K562 (cell line): ENCODE data around the gene GATAD2B. TPM values are rescaled to one million over a fixed set of nuclear protein-coding genes. Genes with fewer than 3 reads are reported as not detected.
A peak's percentile ranks its signal among the peaks of the same experiment; 100 is the strongest.

Source experiments
- ATAC-seq: fragments of 200-7000 bp; cut with Tn5 transposase; 3 replicates; pipeline ENCODE4 v1.9.1; 2020; ENCODE audit warnings: moderate library complexity
- BruUV-seq: library from RNA; stranded (reverse); fragments of 400-500 nt; replicated peaks from 2 replicates; lab custom pipeline; 2021; lab: Mats Ljungman, UMichigan
- CTCF ChIA-PET: fragments of 300-600 bp; formaldehyde crosslinking; extraction: SDS; loops from one replicate; lab custom pipeline; 2021; ENCODE audit warnings: low intra/inter-chr PET ratio; lab: Yijun Ruan, JAX
- POLR2A ChIA-PET: fragments of 300-600, 350-650 bp; sonication (Branson Sonifier 250); formaldehyde crosslinking; extraction: SDS; loops from one replicate; lab custom pipeline; 2021; ENCODE audit warnings: antibody characterized with exemption, inconsistent platforms; lab: Yijun Ruan, JAX
- DNase-seq, 4 experiments: peaks; one replicate each; pipeline versions ENCODE4 v3.0.0 to v3.0.0-alpha.2; 2011 to 2018; ENCODE audit warnings: low spot score in 3 of 4, mixed read lengths in 3 of 4; ENCODE audit errors: extremely low read depth in 1 of 4
- FAIRE-seq: peaks from 2 replicates; lab custom pipeline; 2011; peaks lifted over from hg19 to GRCh38; lab: Jason Lieb, UNC
- H2AFZ ChIP-seq: 2 replicates; pipeline ENCODE4 v1.6.0; 2011; ENCODE audit warnings: low read depth, low read length, control low read depth, inconsistent platforms
- H3K27ac ChIP-seq: fragments of 200-600 bp; 3 replicates; pipeline ENCODE4 v1.8.0; 2011; ENCODE audit warnings: low read depth, mild to moderate bottlenecking, control low read depth, inconsistent platforms, low read length, moderate library complexity, mixed read lengths; ENCODE audit errors: extremely low read depth
- H3K27me3 ChIP-seq, 2 experiments: fragments of 300-600 bp in 1 of 2; 2 replicates in 1 of 2; 3 replicates in 1 of 2; pipeline versions ENCODE4 v1.6.0 to v1.8.0; 2011; ENCODE audit warnings: inconsistent platforms in 2 of 2, low read length in 2 of 2, mild to moderate bottlenecking in 1 of 2, mixed read lengths in 1 of 2, moderate library complexity in 1 of 2; ENCODE audit not compliant: control insufficient read depth in 2 of 2, insufficient read depth in 2 of 2
- H3K36me3 ChIP-seq: fragments of 300-600 bp; 3 replicates; pipeline ENCODE4 v1.8.0; 2011; ENCODE audit warnings: mild to moderate bottlenecking, low read length, inconsistent platforms; ENCODE audit not compliant: control insufficient read depth, insufficient read depth
- H3K4me1 ChIP-seq, 2 experiments: fragments of 200-600 bp in 1 of 2; replicated peaks in 1 of 2; 2 replicates in 1 of 2; 3 replicates in 1 of 2; pipeline versions ENCODE4 v1.5.1 to v1.8.0; 2011; ENCODE audit warnings: inconsistent platforms in 2 of 2, low read length in 2 of 2, mild to moderate bottlenecking in 1 of 2, mixed read lengths in 1 of 2, moderate library complexity in 1 of 2; ENCODE audit not compliant: control insufficient read depth in 2 of 2, insufficient read depth in 2 of 2
- H3K4me2 ChIP-seq: 2 replicates; pipeline ENCODE4 v1.6.1; 2011; ENCODE audit warnings: low read length, control low read depth, inconsistent platforms, mixed read lengths; ENCODE audit not compliant: insufficient read depth
- H3K4me3 ChIP-seq: fragments of 200-600 bp; sonication (generic), shearing (Covaris generic); 2 replicates; pipeline ENCODE4 v1.5.1; 2016; ENCODE audit warnings: control low read depth, inconsistent platforms
- H3K79me2 ChIP-seq: fragments of 200-600 bp; 3 replicates; pipeline ENCODE4 v1.8.0; 2011; ENCODE audit warnings: low read length, inconsistent platforms; ENCODE audit not compliant: control insufficient read depth, insufficient read depth
- H3K9ac ChIP-seq, 2 experiments: 2 replicates each; pipeline versions ENCODE4 v1.6.0 to v1.6.1; 2011; ENCODE audit warnings: low read depth in 2 of 2, low read length in 2 of 2, control low read depth in 1 of 2, inconsistent platforms in 1 of 2, mild to moderate bottlenecking in 1 of 2, mixed read lengths in 1 of 2; ENCODE audit not compliant: insufficient read depth in 1 of 2
- H3K9me1 ChIP-seq: one replicate; pipeline ENCODE4 v1.6.0; 2011; ENCODE audit warnings: inconsistent platforms, mild to moderate bottlenecking, low read length, moderate library complexity; ENCODE audit not compliant: control insufficient read depth, insufficient read depth
- H3K9me3 ChIP-seq: replicated peaks from 2 replicates; pipeline ENCODE4 v1.5.1; 2011; ENCODE audit warnings: low read depth, low read length, inconsistent platforms; ENCODE audit not compliant: control insufficient read depth, insufficient read depth
- H4K20me1 ChIP-seq: replicated peaks from 2 replicates; pipeline ENCODE4 v1.6.1; 2011; ENCODE audit warnings: low read length, inconsistent platforms, mixed read lengths; ENCODE audit not compliant: control insufficient read depth, insufficient read depth
- CEBPG ChIP-seq, 3 experiments: fragments of 200-800 bp in 1 of 3; sonication (Bioruptor generic) in 1 of 3; sonication (generic) in 1 of 3; formaldehyde crosslinking in 1 of 3; IDR thresholded peaks in 2 of 3; conservative IDR thresholded peaks in 1 of 3; 2 replicates each; pipeline versions ENCODE4 v1.6.1 to v1.8.0; 2016 to 2022; ENCODE audit warnings: missing compliant biosample characterization in 2 of 3, missing genetic modification characterization in 2 of 3, mild to moderate bottlenecking in 1 of 3, missing genetic modification reagents in 1 of 3
- FOS ChIP-seq: IDR thresholded peaks from 3 replicates; pipeline ENCODE4 v1.6.1; 2011; ENCODE audit not compliant: insufficient read length; ENCODE audit errors: extremely low read depth
- FOXO4 ChIP-seq: fragments of 450-650 bp; formaldehyde crosslinking; IDR thresholded peaks from 2 replicates; pipeline ENCODE4 v1.4.0; 2020; ENCODE audit warnings: mild to moderate bottlenecking, moderate library complexity
- NR2C2 ChIP-seq, 2 experiments: fragments of 200-800 bp in 1 of 2; sonication (Bioruptor generic) in 1 of 2; sonication (generic) in 1 of 2; formaldehyde crosslinking in 1 of 2; IDR thresholded peaks; 2 replicates each; pipeline versions ENCODE4 v1.6.1 to v1.8.0; 2016 to 2022; ENCODE audit warnings: mild to moderate bottlenecking in 1 of 2, missing compliant biosample characterization in 1 of 2, missing genetic modification characterization in 1 of 2, missing genetic modification reagents in 1 of 2
- RAD21 ChIP-seq, 2 experiments: fragments of 250-450 bp in 1 of 2; fragments of 450-650 bp in 1 of 2; sonication (Bioruptor Pico) in 1 of 2; formaldehyde crosslinking in 1 of 2; IDR thresholded peaks in 1 of 2; conservative IDR thresholded peaks in 1 of 2; 2 replicates each; pipeline versions ENCODE4 v1.4.0 to v1.8.0; 2020 to 2022; ENCODE audit warnings: mild to moderate bottlenecking in 2 of 2, moderate library complexity in 1 of 2
- RBM22 ChIP-seq: fragments of 200-400 bp; formaldehyde crosslinking; IDR thresholded peaks from 2 replicates; pipeline ENCODE4 v1.6.1; 2018; ENCODE audit warnings: low read length, low read depth; ENCODE audit not compliant: poor library complexity, severe bottlenecking
- SMAD1 ChIP-seq: fragments of 150-350 bp; IDR thresholded peaks from 2 replicates; pipeline ENCODE4 v1.6.1; 2014; ENCODE audit warnings: low read length, low read depth; ENCODE audit not compliant: partially characterized antibody
- ZBTB17 ChIP-seq: fragments of 450-650 bp; formaldehyde crosslinking; IDR thresholded peaks from 2 replicates; pipeline ENCODE4 v1.4.0; 2020; ENCODE audit warnings: mild to moderate bottlenecking
- ZBTB34 ChIP-seq: fragments of 250-450 bp; sonication (Bioruptor Pico); IDR thresholded peaks from 2 replicates; pipeline ENCODE4 v1.8.0; 2021; ENCODE audit warnings: mild to moderate bottlenecking, moderate library complexity
- ZNF12 ChIP-seq: sonication (generic); formaldehyde crosslinking; IDR thresholded peaks from 2 replicates; pipeline ENCODE4 v1.4.0; 2020; ENCODE audit warnings: mild to moderate bottlenecking, missing genetic modification reagents
- ZNF644 ChIP-seq: fragments of 200-800 bp; sonication (Bioruptor generic); IDR thresholded peaks from 2 replicates; pipeline ENCODE4 v1.6.1; 2016; ENCODE audit warnings: low read depth, missing genetic modification characterization, missing compliant biosample characterization
- ZNF740 ChIP-seq, 3 experiments: fragments of 200-800 bp in 1 of 3; sonication (Bioruptor generic) in 1 of 3; sonication (generic) in 1 of 3; formaldehyde crosslinking in 1 of 3; IDR thresholded peaks; 2 replicates each; pipeline versions ENCODE4 v1.6.1 to v1.8.0; 2016 to 2022; ENCODE audit warnings: mild to moderate bottlenecking in 2 of 3, missing compliant biosample characterization in 2 of 3, missing genetic modification characterization in 2 of 3, missing genetic modification reagents in 1 of 3
- ZNF785 ChIP-seq: fragments of 250-450 bp; sonication (Bioruptor Pico); IDR thresholded peaks from 2 replicates; pipeline ENCODE4 v1.4.0; 2020; ENCODE audit warnings: mild to moderate bottlenecking
- WGBS: fragments of 100-300 bp; shearing (Covaris generic); methylation state at CpG from one replicate; pipeline ENCODE4 v1.1.6; 2016; ENCODE audit warnings: low coverage, mixed read lengths; ENCODE audit not compliant: insufficient coverage; ENCODE audit errors: missing lambda C conversion rate; 5-methylcytosine and 5-hydroxymethylcytosine counted together
- in situ Hi-C: fragments of 300-500 bp; cut with MboI; formaldehyde crosslinking; loops from 4 replicates; pipeline ENCODE4 v1.15.0; 2018; ENCODE audit warnings: inconsistent platforms, mixed read lengths
- intact Hi-C: fragments of 100-400 bp; cut with micrococcal nuclease; formaldehyde crosslinking; loops from 2 replicates; pipeline ENCODE4 v1.14.2; 2022
- polyA plus RNA-seq, 8 experiments: library from polyadenylated mRNA; depleted of rRNA in 4 of 8; stranded (reverse) in 5 of 8; unstranded in 3 of 8; fragments of >200 nt; fragmentation: Nextera tagmentation in 2 of 8; fragmentation: Illumina TruSeq in 1 of 8; extraction: Ambion mirVana in 2 of 8; extraction: Trizol in 1 of 8; gene quantifications; 2 replicates each; pipeline versions ENCODE4 v1.2.1 to v1.2.3, GENCODE V29; 2011 to 2014; ENCODE audit warnings: inconsistent platforms in 1 of 8, missing spikeins in 1 of 8
- total RNA-seq, 7 experiments: library from RNA; depleted of rRNA in 6 of 7; stranded (reverse); fragments of >200 nt in 6 of 7; fragmentation: Illumina TruSeq in 2 of 7; extraction: Trizol in 2 of 7; gene quantifications; 2 replicates each; pipeline versions ENCODE4 v1.2.1 to v1.2.3, GENCODE V29; 2011 to 2021; ENCODE audit warnings: low replicate concordance in 1 of 7

GATAD2B gene
- total and polyA plus RNA-seq, 9 of the 15 experiments (the other 6 are each of a cell fraction or from before 2014, with no cell fraction given), result 1.5 to 40.2 (median 4.9) TPM

GRCh38 chr1:153783233-153784190 lies 139.3 kb downstream of the GATAD2B start:
- no peaks in the 10 kb centered on the region for H3K9me1 ChIP-seq
- H2AFZ ChIP-seq, result peak overlapping the region; percentile 87
- peak overlapping the region; percentile 80 for H3K4me2 ChIP-seq
- H3K79me2 ChIP-seq, result no peaks in the 10 kb centered on the region
- peak; percentile 93 to 98 (median 96) for DNase-seq
- peak overlapping the region; percentile 83 for H3K27ac ChIP-seq
- no peaks in the 10 kb centered on the region for H3K9me3 ChIP-seq
- H4K20me1 ChIP-seq, result no peaks in the 10 kb centered on the region
- peak overlapping the region; percentile 63 for H3K4me3 ChIP-seq
- H3K9ac ChIP-seq, result peak overlapping the region; percentile 81 to 93
- peak; percentile 98 for ATAC-seq
- ChIA-PET POLR2A (interaction anchor here (0.7 to 1.3 kb wide), 7 partner anchors 10 to 208 kb away, joined by 3 to 5 read pairs (median 4); no protein-coding TSS in a partner anchor), CTCF (interaction anchor here (0.7 kb wide), 1 partner anchor 25 kb away, joined by 4 read pairs; no protein-coding TSS in a partner anchor)
- H3K27me3 ChIP-seq, result no peaks in the 10 kb centered on the region
- H3K36me3 ChIP-seq, result no peaks in the 10 kb centered on the region
- WGBS, result 1% methylated on average over 60 of the region's 61 CpGs
- in situ Hi-C loops (no loop called here), intact Hi-C loops (loop anchor here (5.0 kb wide), 1 partner anchor 204 kb away; the partner anchor contains the start of gene RAB13)
- FAIRE-seq, result peak; percentile 85
- BruUV-seq, result TSS peak; percentile 98
- H3K4me1 ChIP-seq, result peaks cover 10 to 32% of the 10 kb centered on the region in 2 experiments
- no peak for TF ChIP-seq ZBTB34 (CRISPR knock-in tag)
- TF ChIP-seq CEBPG (CRISPR knock-in tag; IDR thresholded peaks at IDR 0.05), result no peak
- no peak for TF ChIP-seq CEBPG (tag; conservative IDR thresholded peaks at IDR 0.05 in 1 of 2, IDR thresholded peaks at IDR 0.05 in 1 of 2)
- TF ChIP-seq ZBTB17 (CRISPR knock-in tag), result 0 out of 2 replicates have a peak, but pooled peaks have one; percentile 18
- no peak for TF ChIP-seq FOS
- no peak for TF ChIP-seq FOXO4 (CRISPR knock-in tag)
- peak; percentile 61 for TF ChIP-seq RBM22
- TF ChIP-seq NR2C2 (CRISPR knock-in tag; IDR thresholded peaks at IDR 0.05), result no peak
- peak; percentile 31; the same call in 1 of the 2 replicates for TF ChIP-seq NR2C2 (tag; IDR thresholded peaks at IDR 0.05)
- no peak for TF ChIP-seq RAD21 (CRISPR knock-in tag; conservative IDR thresholded peaks at IDR 0.05 in 1 of 2, IDR thresholded peaks at IDR 0.05 in 1 of 2)
- no peak for TF ChIP-seq SMAD1
- peak; percentile 50; the same call in 1 of the 2 replicates for TF ChIP-seq ZNF12
- no peak for TF ChIP-seq ZNF740 (CRISPR knock-in tag; IDR thresholded peaks at IDR 0.05)
- no peak for TF ChIP-seq ZNF740 (tag; IDR thresholded peaks at IDR 0.05)
- no peak for TF ChIP-seq ZNF785
- no peak for TF ChIP-seq ZNF644 (tag)
